Stimulated activated CD4-positive, alpha-beta T cell treated with anti-CD3 and anti-CD28 coated beads, Interleukin-15, amount 100 ng/mL, for 1 hour (primary cell): ENCODE measurements around the gene LIN28B.
"Not testable (repeated sequence)": the region's sequence is repeated elsewhere in the genome, so short reads cannot be mapped to it uniquely, and the experiment has no call there.

Experiments
- DNase-seq, 2 donors: peaks; one replicate each; pipeline ENCODE4 v3.0.0-alpha.2; 2020; ENCODE audit warnings: low read depth in 1 of 2, low spot score in 1 of 2

Gene LIN28B

DNA sequence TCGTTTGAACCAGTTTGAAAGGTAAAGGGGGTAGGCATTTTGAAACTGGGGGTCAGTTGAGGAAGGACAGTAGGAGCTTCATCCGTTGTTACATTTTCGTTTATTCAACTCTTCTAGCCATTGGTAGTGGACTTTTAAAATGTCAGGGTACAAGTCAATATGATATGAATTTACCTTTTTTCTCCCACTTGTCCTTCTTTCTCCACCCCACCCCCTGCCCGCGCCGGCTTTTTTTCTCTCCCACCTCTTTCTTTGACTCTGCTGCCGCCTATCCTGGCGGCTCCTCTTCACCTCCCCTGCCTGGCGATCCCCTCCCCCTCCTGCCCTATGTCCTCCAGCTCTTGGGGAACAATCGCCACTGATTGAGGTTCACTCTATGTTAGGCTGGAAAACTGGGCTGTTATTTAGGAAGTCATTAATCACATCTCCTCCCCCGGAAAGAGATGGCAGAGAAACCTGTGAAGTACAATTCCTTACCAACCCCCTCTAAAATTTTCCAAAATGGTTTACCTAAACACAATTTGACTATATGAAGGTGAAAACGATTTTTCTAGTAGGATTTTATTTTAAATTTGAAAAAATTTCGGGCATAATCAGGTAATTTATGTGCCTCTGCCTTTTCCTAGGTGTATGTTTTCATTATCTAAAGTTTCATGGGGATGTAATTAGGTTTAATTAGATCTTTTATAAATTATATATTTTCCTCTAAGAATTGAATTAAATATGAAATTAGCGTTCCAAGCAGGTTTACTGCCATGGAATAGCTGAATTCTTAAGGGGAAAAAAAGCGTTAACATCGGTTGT is 778 bp upstream of the LIN28B start:
- no peak for DNase-seq

DNA sequence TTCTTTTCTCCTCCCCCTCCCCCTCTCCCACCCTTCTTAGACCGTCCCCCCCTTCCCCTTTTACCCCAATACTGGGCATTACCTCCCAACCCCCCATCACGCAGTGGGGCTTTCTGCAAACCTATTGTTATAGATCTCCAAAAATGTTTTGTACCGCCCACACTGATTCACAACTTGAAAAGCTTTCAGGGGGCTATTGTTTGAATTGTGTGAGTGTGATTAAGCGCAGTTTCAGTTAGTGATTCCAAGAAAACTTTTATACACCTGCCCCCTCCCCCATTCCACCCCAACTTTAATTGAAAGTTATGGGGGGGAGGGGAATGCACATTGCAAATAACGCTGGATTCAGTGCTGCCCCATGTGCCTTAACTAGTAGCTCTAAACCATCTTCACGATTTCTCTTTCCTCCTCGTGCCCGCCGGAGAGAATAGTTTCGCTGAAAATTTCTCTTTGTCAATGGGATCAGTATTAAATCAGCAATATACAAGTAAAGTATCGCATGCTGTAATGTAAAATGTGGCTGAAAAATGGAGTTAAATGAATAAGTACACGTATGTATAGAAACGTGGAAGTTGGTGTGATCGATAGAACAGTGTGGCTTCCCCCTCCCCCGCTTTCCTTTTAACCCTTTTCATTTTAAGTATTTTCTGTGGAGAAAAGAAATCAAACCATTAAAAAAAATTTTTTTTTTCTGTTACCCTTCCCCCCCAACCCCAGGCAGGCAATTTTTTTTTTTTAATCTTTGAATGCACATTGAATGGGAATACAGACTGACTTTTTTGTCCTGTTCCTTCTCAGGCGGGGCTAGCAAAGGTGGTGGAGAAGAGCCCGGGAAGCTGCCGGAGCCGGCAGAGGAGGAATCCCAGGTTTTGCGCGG is 632 bp downstream of the LIN28B start:
- DNase-seq, result no peak

DNA sequence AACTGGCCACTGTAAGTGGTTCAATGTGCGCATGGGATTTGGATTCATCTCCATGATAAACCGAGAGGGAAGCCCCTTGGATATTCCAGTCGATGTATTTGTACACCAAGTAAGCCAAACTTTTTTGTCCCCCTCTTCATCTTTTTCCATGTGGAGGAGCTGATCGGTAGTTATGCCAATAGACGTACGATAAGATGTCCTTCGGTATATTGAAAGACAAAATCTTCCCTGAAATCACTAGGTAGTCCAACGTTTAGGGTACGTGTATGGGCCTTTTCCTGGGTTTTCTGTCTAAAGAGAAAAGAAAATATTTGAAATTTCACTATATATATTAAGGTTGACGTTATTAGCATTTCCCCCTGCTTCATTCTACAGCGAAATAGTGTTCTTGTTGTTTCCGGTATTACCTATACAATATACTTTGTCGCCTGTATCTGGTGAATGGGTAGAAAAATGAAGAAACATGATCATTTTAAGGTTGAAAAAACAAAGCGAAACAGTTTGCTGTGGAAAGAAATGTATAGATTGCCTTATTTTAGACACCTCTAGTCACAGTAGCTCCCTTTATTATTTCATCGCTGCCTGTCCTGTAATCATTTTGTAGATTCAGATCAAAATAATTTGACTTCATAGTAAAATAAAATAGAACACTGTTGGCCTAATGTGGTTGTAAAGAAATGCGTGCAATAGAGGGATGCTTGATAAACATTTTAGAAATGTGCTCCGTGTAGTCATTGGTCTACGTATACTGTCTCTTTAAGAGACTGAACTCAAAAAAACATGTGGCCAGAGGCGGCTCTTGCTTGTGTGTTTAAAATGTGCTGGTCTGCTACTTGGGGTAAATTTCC is 1.5 kb downstream of the LIN28B start:
- no peak for DNase-seq

DNA sequence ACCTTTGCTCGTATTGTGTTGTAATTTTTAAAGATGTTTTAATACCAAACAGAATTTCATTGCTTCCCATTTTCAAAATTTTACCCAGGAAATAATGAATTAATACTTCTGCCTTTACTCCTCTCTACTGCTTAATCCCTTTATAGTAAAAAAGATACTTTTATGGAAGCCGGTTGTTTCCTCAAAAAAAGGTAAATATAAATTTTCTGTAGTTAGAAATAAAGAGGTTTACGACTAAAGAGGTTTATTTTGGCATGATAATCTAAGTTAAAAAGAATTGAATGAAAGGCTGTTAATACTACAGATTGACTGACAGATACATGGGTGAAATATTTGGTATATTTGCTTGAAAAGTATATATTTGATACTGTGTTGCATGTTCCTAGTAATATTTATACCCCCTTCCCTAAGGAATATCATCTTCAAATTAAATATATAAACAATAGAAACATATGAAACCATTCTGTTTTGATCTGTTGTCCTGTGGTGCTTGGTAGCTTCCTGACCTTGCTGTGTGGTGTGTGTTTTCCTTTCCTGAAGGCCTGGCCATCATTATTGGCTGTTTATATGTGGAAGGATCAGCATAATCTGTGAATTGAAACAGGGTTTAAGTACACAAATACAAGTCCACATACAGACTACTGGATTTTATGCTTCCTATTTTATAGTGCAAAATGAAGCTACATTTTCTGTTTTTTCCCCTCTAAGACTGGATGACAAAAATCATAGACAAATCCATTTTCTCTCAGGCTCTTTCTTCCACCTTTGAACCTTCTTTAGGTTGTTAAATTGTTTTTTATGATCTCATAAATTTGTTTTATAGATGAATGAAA is 2.3 kb downstream of the LIN28B start:
- no peak for DNase-seq

DNA sequence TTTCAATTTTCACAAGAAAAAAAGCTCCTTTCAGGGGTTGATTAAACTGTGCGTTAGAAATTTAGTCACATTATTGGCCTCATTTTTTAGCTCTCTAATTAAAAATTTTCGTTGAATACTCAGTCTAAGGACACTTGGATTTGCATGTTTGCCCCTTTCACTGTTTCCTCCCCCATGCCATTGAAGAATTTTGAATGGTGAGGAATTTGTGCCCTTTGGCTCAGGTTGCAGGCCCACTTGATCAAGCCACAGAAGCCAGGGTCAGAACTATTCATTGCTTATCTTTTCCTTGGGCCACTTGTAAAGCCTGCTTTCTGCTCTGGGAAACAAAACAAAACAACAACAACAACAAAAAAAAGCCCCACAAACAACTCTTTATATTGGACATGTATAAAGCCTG is 12.2 kb downstream of the LIN28B start:
- no peak for DNase-seq

DNA sequence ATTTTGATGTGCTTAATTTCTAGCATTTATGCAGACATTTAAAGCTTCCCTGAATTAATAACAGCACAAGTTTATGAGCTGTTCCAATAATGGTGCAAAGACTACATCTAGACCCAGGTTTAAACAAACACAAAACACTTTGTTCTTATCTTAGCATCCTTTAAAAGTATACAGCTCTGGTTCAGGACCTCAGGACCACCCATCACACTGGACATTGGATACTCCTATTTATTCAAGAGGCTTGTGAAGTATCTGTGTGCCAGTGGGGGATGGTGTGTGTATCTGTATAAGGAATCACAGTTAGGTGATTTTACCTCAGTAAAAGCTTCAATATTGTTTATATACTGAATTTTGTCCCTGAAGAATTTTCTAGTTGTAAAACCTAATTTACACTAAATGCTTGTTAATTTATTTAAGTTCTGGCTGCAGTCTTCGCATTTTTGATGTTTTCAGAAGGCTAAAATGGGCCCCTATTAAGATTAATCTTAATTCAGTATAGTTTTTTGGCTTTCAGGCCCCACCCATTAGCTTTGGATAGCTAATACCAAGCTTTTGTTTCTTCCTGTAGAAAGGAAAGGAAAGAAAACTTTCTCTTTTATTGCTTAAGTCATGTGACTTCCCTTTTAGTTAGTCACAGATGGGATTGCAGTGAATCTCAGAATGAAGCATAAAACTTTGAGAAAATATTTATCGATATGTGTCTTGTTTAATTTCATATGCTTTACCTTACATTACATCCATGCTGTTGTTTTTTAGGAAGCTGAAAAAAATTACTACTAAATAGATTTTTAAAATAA is 13.1 kb downstream of the LIN28B start:
- DNase-seq, result no peak

DNA sequence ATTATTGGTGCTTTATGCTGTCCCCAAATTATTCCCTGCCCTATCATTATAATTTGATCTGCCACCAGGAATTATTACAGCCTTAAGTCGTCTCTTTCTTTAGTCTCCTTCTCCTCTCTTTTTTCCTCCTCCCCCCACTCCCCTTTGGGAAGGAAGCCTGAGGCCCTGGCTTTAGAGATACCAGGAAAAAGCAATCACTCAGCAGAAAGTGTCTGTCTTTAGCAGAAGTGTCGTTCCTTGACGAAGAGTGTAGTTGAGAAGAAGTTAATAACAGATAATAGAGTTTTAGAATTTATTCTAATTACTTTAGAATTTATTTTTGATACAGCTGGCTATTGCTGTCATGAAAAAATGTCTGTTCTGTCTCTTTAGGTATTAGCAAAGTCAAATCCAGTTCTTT is 16.5 kb downstream of the LIN28B start:
- DNase-seq, result no peak

DNA sequence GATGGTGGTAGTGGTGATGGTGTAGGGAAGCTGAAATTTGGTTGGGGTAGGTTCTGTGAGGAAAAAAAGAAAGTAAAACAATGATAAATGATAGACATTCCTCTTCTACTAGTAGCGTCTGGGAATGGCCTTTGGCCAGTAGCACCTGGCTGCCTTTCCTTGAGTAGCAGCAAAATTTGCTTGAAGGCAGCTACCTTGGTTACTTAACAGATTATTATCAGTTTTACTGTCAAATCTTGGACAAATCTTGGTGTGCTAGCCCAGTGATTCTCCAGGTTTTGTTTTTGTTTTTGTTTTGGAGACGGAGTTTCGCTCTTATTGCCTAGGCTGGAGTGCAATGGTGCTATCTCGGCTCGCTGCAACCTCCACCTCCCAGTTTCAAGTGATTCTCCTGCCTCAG is 26.4 kb downstream of the LIN28B start:
- no peak for DNase-seq

DNA sequence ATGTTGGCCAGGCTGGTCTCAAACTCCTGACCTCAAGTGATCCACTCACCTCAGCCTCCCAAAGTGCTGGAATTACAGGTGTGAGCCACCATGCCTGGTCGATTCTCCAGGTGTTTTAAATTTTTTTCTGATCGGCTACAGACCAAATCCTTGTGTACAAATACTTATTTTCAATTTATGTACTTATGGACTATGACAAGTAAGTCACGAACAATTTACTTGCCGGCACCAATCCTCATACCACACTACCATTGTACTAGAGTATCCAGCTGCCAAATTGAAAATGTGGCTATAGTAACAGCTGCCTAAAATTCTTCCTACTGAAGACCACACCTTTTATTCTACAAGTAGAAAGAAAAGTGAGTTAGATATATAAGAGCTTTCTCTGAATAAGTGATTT is 26.9 kb downstream of the LIN28B start:
- DNase-seq, result no peak

DNA sequence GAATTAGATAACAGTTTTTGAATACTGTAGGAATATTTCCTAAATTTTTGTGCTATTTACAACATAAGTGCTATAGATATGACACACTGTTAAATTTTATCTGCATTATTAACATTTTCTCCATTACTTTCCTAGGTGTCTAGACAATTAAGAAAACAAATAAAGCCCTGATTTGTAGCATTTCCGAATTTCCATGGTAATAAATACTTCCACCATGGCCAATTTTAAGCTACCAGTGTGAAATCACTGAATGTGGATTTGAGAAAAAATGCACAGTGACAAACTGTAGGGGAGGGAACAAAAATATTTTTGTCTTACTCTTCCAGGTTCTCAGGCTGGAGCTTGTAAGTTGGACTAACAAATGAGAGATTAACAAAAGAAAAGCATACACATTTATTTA is 27.9 kb downstream of the LIN28B start:
- no peak for DNase-seq

DNA sequence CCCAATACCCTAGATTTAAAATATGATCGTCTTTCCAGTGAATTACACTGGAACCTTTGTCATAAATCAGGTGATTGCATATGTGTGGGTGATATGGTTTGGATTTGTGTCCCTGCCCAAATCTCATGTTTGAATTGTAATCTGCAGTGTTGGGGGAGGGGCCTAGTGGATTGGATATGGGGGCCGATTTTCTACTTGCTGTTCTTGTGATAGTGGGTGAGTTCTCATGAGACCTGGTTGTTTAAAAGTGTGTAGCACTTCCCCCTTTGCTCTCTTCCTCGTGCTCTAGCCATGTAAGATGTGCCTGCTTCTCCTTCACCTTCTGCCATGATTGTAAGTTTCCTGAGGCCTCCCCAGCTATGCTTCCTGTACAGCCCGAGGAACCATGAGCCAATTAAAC is 29.0 kb downstream of the LIN28B start:
- DNase-seq, result not testable (repeated sequence)

DNA sequence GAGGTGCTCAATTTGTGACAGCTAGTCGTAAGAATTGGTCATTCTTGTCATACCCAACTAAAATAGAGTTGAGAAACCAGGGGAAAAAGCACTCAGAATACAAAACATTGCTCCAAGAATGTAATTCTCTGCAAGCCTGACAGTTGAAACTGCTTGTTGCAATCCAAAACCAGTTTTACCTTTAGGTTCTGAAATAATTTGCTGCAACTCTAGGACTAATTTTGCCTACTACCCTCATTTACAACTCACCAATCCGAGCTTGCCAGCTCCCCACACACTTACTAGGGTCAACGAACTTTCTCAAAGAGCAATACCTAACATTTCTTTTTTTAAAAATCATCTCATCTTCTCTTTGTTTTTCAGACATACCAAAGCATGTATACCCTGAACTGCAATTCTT is 29.7 kb downstream of the LIN28B start:
- DNase-seq, result no peak

DNA sequence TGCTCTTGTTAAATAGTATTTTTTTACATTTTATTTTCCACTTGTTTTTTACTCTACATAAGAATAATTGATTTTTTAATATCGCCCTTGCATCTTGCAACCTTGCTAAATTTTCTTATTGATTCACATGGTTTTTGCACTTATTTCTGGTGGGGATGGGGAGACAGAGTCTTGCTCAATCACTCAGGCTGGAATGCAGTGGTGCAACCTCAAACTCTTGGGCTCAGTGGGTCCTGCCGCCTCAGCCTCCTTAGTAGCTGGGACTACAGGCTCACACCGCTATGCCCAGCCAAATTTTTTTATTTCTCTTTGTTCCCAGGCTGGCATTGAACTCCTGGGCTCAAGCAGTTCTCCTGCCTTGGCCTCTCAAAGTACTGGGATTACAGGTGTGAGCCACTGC is 30.3 kb downstream of the LIN28B start:
- no peak for DNase-seq

DNA sequence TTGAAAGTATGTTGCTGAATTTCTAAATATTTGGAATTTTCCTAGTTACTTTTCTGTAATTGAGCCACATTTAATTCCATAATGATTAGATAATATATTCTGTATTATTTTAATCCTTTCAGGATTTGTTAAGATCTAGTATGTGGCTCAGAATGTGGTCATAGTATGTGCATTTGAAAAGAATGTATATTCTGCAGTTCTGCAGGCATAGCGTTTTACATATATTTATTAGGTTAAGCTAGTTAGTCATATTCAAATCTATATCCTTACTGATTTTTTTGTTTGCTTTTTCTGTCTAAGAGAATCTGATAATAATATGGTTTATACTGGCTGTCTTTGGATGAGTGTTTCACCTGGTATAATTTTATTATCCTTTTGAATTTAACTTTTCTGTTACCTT is 33.2 kb downstream of the LIN28B start:
- no peak for DNase-seq

DNA sequence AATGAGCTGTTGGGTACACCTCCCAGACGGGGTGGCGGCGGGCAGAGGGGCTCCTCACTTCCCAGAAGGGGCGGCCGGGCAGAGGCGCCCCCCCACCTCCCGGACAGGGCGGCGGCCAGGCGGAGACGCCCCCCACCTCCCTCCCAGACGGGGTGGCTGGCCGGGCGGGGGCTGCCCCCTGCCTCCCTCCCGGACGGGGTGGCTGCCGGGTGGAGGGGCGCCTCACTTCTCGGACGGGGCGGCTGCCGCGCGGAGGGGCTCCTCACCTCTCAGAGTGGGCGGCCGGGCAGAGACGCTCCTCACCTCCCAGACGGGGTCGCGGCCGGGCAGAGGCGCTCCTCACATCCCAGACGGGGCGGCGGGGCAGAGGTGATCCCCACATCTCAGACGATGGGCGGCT is 34.2 kb downstream of the LIN28B start:
- not testable (repeated sequence) for DNase-seq

DNA sequence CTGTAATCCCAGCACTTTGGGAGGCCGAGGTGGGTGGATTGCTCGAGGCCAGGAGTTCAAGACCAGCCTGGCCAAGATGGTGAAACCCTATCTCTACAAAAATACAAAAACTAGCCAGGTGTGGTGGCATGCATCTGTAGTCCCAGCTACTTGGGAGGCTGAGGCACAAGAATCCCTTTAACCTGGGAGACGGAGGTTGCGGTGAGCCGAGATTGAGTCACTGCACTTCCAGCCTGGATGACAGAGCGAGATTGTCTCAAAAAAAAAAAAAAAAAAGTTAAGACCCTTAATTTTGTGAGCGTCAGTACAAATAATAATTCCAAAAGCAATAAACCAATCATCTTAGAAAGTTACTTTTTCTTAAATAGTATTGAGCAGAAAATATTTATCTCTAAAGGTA is 36.7 kb downstream of the LIN28B start:
- DNase-seq, result not testable (repeated sequence)

DNA sequence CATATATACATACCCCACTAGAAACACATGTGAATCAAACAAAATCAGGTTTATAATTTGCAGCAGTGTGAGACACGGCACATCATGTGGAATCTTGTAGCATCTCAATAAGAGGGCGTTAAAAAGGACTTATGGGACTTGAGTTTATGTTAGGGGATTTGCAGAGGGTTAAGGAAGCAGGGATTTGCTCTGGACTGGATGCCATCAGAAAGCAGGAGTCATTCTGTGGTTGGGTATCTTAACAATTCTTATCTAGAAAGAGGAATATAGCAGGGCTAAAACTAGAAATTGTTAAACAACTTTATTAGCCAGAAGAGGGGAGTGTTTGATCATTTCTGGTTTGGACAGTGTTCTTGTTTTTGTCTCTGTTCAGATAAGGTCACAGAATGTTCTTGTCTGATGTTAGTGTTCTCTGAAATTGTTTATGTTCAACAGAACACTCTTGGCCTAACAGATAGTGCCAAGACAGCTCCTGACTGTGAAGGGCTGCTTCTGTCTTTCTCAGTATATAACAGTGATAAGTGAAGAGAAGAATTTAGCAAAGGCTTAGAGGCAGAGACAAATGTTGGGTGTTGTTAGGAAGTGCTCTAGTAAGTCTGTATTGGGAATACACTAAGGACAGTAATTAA is 39.2 kb downstream of the LIN28B start:
- no peak for DNase-seq

DNA sequence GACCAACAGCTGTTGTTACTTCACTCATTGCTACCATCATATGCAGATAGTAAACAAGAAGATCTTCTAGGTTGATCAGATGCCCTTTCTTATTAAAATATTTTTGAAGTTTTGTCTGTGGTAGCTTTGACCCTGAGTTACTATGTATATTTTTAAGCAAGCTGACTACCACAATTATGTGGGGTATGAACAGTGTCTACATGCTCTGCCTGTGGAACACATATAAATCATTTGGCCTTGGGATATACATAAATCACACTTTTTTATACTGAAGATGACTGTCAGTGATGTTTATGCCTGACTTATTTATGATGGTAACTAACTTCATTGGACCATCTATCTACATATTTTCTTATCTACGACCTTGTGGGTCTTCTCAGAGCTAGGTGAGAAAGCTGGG is 44.2 kb downstream of the LIN28B start:
- DNase-seq, result no peak

DNA sequence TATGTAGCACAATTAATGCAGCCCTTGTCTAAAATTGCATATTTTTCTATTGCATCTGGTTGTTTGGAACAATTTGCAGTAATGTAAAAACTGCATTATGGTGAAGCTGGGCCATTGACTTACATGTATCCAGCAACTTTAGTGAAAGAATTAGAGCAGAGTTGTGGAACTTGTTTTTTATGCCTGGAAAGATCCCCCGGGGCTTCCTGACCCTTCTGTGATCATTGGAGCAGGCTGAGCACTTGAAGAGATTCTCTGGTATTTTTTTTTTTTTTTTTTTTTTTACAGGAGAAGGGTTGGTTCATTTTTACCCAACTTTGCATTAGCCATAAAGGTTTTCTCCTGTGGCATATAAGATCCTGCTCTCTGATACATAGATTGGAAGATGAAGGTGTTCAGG is 45.0 kb downstream of the LIN28B start:
- DNase-seq, result no peak
